Measurements from ENCODE around the gene HSD11B1L.

DNA sequence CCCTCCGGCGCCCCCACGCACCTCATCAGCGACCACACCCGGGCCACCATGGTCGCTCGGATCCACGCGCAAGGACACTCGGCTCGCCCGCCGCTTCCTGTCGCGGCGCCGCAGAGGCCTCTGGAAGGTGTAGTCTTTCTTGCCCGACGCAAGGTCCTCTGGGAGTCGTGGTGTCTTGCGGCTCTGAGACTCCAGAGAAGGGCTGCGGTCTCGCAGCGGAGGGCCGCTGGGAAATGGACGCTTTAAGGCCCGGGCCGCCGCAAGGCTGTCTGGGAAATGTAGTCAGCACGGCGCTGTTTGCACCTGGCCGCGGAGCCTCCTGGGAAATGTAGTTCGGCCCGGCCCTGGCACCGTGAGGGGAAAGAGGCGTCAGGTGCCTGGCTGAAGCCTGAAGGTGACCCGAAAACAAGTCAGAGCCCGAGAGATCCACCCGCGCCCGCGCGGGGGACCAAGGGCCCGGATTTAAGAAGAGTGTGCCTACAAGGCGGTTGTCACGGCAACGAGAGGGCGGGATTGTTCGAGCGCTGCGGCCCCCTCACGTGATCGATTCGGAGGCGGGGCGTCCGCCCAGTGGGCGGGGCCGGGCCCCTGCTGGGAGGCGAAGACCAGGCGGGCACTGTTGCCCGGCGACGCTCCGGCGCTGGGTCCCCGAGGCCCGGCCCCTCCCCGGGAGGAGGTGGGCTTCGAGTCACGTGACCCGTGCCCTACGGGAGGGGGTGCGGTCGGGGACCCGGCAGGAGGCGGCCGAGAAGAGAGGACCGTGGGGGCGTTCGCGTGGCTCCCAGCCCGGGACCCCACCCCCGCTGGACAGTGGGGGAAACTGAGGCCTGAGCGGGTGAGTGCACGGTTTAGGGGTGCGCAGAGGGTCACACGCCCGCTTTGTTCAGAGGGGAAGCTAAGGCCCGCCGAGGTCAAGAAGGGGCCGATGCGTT, at the start of gene HSD11B1L, which contains the start of gene MICOS13:
- TF ChIP-seq, protein P1, sequence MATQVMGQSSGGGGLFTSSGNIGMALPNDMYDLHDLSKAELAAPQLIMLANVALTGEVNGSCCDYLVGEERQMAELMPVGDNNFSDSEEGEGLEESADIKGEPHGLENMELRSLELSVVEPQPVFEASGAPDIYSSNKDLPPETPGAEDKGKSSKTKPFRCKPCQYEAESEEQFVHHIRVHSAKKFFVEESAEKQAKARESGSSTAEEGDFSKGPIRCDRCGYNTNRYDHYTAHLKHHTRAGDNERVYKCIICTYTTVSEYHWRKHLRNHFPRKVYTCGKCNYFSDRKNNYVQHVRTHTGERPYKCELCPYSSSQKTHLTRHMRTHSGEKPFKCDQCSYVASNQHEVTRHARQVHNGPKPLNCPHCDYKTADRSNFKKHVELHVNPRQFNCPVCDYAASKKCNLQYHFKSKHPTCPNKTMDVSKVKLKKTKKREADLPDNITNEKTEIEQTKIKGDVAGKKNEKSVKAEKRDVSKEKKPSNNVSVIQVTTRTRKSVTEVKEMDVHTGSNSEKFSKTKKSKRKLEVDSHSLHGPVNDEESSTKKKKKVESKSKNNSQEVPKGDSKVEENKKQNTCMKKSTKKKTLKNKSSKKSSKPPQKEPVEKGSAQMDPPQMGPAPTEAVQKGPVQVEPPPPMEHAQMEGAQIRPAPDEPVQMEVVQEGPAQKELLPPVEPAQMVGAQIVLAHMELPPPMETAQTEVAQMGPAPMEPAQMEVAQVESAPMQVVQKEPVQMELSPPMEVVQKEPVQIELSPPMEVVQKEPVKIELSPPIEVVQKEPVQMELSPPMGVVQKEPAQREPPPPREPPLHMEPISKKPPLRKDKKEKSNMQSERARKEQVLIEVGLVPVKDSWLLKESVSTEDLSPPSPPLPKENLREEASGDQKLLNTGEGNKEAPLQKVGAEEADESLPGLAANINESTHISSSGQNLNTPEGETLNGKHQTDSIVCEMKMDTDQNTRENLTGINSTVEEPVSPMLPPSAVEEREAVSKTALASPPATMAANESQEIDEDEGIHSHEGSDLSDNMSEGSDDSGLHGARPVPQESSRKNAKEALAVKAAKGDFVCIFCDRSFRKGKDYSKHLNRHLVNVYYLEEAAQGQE (IDR thresholded peaks at IDR 0.05; ENCODE audit: insufficient read depth in 1 of 2, low read depth in 2 of 2, low read length in 2 of 2), result no peak
- peak; percentile 71 for TF ChIP-seq TAF1 (IDR thresholded peaks at IDR 0.05; ENCODE audit: borderline replicate concordance, insufficient read depth, low read length)
- peak; percentile 86 for TF ChIP-seq POLR2AphosphoS5 (IDR thresholded peaks at IDR 0.05; ENCODE audit: low read depth, low read length)
- TF ChIP-seq SIN3A (IDR thresholded peaks at IDR 0.05; ENCODE audit: borderline replicate concordance, insufficient read depth, low read length), result peak; percentile 33; the same call in 1 of the 2 replicates
